ENCODE results near the gene STK35. TPM values are rescaled to one million over a fixed set of nuclear protein-coding genes. Genes with fewer than 3 reads are reported as not detected.

Gene STK35
- total and polyA plus RNA-seq, 2 of the 13 experiments (the other 11 are each of a cell fraction or from before 2014, with no cell fraction given) = 27.4 to 29.8 TPM

- TF ChIP-seq BRF2 (CRISPR knock-in tag; IDR thresholded peaks at IDR 0.05) (peak; percentile 80; the same call in 1 of the 2 replicates), RFXAP (CRISPR knock-in tag; IDR thresholded peaks at IDR 0.05; ENCODE audit: borderline replicate concordance) (0 out of 2 replicates have a peak, but pooled peaks have one; percentile 66), POLR2AphosphoS5 (IDR thresholded peaks at IDR 0.05; ENCODE audit: low read depth, low read length) (peak; percentile 84), TAF1 (CRISPR knock-in tag; IDR thresholded peaks at IDR 0.05) (peak; percentile 95), ZBTB10 (CRISPR knock-in tag; IDR thresholded peaks at IDR 0.05; ENCODE audit: borderline replicate concordance) (peak; percentile 39), MATR3 (CRISPR knock-in tag; IDR thresholded peaks at IDR 0.05) (no peak), ZNF446 (CRISPR knock-in tag; IDR thresholded peaks at IDR 0.05) (peak; percentile 90), PHF5A (CRISPR knock-in tag; IDR thresholded peaks at IDR 0.05; ENCODE audit: low read depth, unreplicated experiment) (peak; percentile 92), ZBTB20 (CRISPR knock-in tag; IDR thresholded peaks at IDR 0.05; ENCODE audit: borderline replicate concordance, low read depth) (peak; percentile 16; the same call in 1 of the 2 replicates), CREB1 (IDR thresholded peaks at IDR 0.05) (peak; percentile 63; the same call in 1 of the 2 replicates), CREB1 (CRISPR knock-in tag; IDR thresholded peaks at IDR 0.05) (no peak), ZKSCAN1 (IDR thresholded peaks at IDR 0.05; ENCODE audit: low read length) (no peak), ZNF784 (CRISPR knock-in tag; IDR thresholded peaks at IDR 0.05; ENCODE audit: borderline replicate concordance) (peak; percentile 66; the same call in 1 of the 2 replicates), GRHL1 (CRISPR knock-in tag; conservative IDR thresholded peaks at IDR 0.05) (no peak), THRA (CRISPR knock-in tag; IDR thresholded peaks at IDR 0.05; ENCODE audit: borderline replicate concordance) (peak; percentile 55; the same call in 1 of the 2 replicates), ZNF546 (CRISPR knock-in tag; conservative IDR thresholded peaks at IDR 0.05) (peak; percentile 96; the same call in 1 of the 2 replicates)
Observed at GRCh38 chr20:2101865-2102584, 398 bp downstream of the STK35 start (continued).

Measured in HepG2 (cell line).